Karpas-422 (cell line): ENCODE results near the gene EEIG1. TPM values are rescaled to one million over a fixed set of nuclear protein-coding genes. Genes with fewer than 3 reads are reported as not detected.

ENCODE experiments used
- DNase-seq: peaks from one replicate; pipeline ENCODE4 v3.0.0-alpha.2; 2015
- H2AFZ ChIP-seq: fragments of 200-600 bp; sonication (generic); 2 replicates; pipeline ENCODE4 v1.6.1; 2014; ENCODE audit warnings: antibody characterized with exemption, low read length, mixed read lengths
- H3K27ac ChIP-seq: fragments of 200-600 bp; sonication (generic); 2 replicates; pipeline ENCODE4 v1.5.1; 2014; ENCODE audit warnings: mild to moderate bottlenecking, low read length, moderate library complexity
- H3K27me3 ChIP-seq: fragments of 200-600 bp; sonication (generic); 2 replicates; pipeline ENCODE4 v1.6.1; 2014; ENCODE audit warnings: low read length, mixed read lengths
- H3K36me3 ChIP-seq: fragments of 200-600 bp; sonication (generic); 2 replicates; pipeline ENCODE4 v1.6.1; 2014; ENCODE audit warnings: low read length, mixed read lengths; ENCODE audit not compliant: insufficient read depth
- H3K4me1 ChIP-seq: fragments of 200-600 bp; sonication (generic); 2 replicates; pipeline ENCODE4 v1.6.1; 2014; ENCODE audit warnings: mild to moderate bottlenecking, low read length, mixed read lengths
- H3K4me2 ChIP-seq: fragments of 200-600 bp; sonication (generic); 2 replicates; pipeline ENCODE4 v1.6.1; 2014; ENCODE audit warnings: low read length, low read depth, mild to moderate bottlenecking; ENCODE audit not compliant: poor library complexity, severe bottlenecking
- H3K4me3 ChIP-seq: fragments of 200-600 bp; sonication (generic); 2 replicates; pipeline ENCODE4 v1.5.1; 2014; ENCODE audit warnings: mild to moderate bottlenecking, antibody characterized with exemption, low read length, mixed read lengths
- H3K79me2 ChIP-seq: fragments of 200-600 bp; sonication (generic); 2 replicates; pipeline ENCODE4 v1.6.1; 2014; ENCODE audit warnings: mild to moderate bottlenecking, low read length, mixed read lengths
- H3K9ac ChIP-seq: fragments of 200-600 bp; sonication (generic); 2 replicates; pipeline ENCODE4 v1.6.0; 2014; ENCODE audit warnings: low read length
- H3K9me2 ChIP-seq: fragments of 200-600 bp; sonication (generic), shearing (Covaris generic); replicated peaks from 2 replicates; pipeline ENCODE4 v1.6.0; 2014; ENCODE audit warnings: mild to moderate bottlenecking, low read length, moderate library complexity; ENCODE audit not compliant: insufficient read depth
- H3K9me3 ChIP-seq: fragments of 300-700, 200-600 bp; sonication (generic); 2 replicates; pipeline ENCODE4 v1.6.1; 2014; ENCODE audit warnings: low read length, mixed read lengths
- H4K20me1 ChIP-seq: fragments of 200-600 bp; sonication (generic); 2 replicates; pipeline ENCODE4 v1.6.1; 2014; ENCODE audit warnings: mild to moderate bottlenecking, antibody characterized with exemption, low read length, low read depth; ENCODE audit not compliant: insufficient read depth
- total RNA-seq: library from RNA; depleted of rRNA; stranded (reverse); fragments of >200 nt; shearing (Covaris generic); gene quantifications from 2 replicates; pipeline ENCODE4 v1.2.3, GENCODE V29; 2014; ENCODE audit warnings: low replicate concordance

The EEIG1 gene
- total RNA-seq, 1 experiment from 2014 or later = 6.9 TPM

GRCh38 chr9:127961613-127962155 is 19.1 kb downstream of the EEIG1 start:
- H2AFZ ChIP-seq = no peak overlapping the region
- H4K20me1 ChIP-seq = peaks cover 49% of the 10 kb centered on the region
- H3K9ac ChIP-seq = no peak overlapping the region
- H3K4me1 ChIP-seq = peaks cover 34% of the 10 kb centered on the region
- H3K27me3 ChIP-seq = no peaks in the 10 kb centered on the region
- H3K4me3 ChIP-seq = no peak overlapping the region
- no peaks in the 10 kb centered on the region for H3K36me3 ChIP-seq
- H3K4me2 ChIP-seq = no peak overlapping the region
- DNase-seq = no peak
- H3K79me2 ChIP-seq = no peaks in the 10 kb centered on the region
- no peaks in the 10 kb centered on the region for H3K9me2 ChIP-seq
- no peaks in the 10 kb centered on the region for H3K9me3 ChIP-seq
- H3K27ac ChIP-seq = no peak overlapping the region

GRCh38 chr9:127961155-127961490 is 19.7 kb downstream of the EEIG1 start:
- Histone ChIP-seq H3K4me3 (no peak overlapping the region), H3K79me2 (no peaks in the 10 kb centered on the region), H3K9ac (no peak overlapping the region), H3K9me2 (no peaks in the 10 kb centered on the region), H3K4me1 (peaks cover 29% of the 10 kb centered on the region), H4K20me1 (peaks cover 46% of the 10 kb centered on the region), H3K27ac (no peak overlapping the region), H3K4me2 (no peak overlapping the region), H3K27me3 (no peaks in the 10 kb centered on the region), H3K36me3 (no peaks in the 10 kb centered on the region), H3K9me3 (no peaks in the 10 kb centered on the region), H2AFZ (no peak overlapping the region)
- DNase-seq = no peak

- Histone ChIP-seq H4K20me1 (peaks cover 46% of the 10 kb centered on the region), H3K4me2 (no peak overlapping the region), H3K9ac (no peak overlapping the region), H3K27ac (no peak overlapping the region), H3K9me3 (no peaks in the 10 kb centered on the region), H3K36me3 (no peaks in the 10 kb centered on the region), H3K27me3 (no peaks in the 10 kb centered on the region), H3K9me2 (no peaks in the 10 kb centered on the region), H3K79me2 (no peaks in the 10 kb centered on the region), H3K4me3 (no peak overlapping the region), H2AFZ (no peak overlapping the region), H3K4me1 (peaks cover 25% of the 10 kb centered on the region)
- DNase-seq = no peak
Observed at GRCh38 chr9:127960410-127961154, 20.2 kb downstream of the EEIG1 start.

GRCh38 chr9:127959841-127960409 is 20.9 kb downstream of the EEIG1 start:
- no peak overlapping the region for H3K4me2 ChIP-seq
- no peaks in the 10 kb centered on the region for H3K79me2 ChIP-seq
- H3K9ac ChIP-seq = no peak overlapping the region
- H3K4me1 ChIP-seq = peaks cover 20% of the 10 kb centered on the region
- H4K20me1 ChIP-seq = peaks cover 49% of the 10 kb centered on the region
- H3K36me3 ChIP-seq = no peaks in the 10 kb centered on the region
- no peaks in the 10 kb centered on the region for H3K9me3 ChIP-seq
- no peak overlapping the region for H2AFZ ChIP-seq
- no peak for DNase-seq
- no peak overlapping the region for H3K27ac ChIP-seq
- H3K4me3 ChIP-seq = no peak overlapping the region
- no peaks in the 10 kb centered on the region for H3K9me2 ChIP-seq
- H3K27me3 ChIP-seq = no peaks in the 10 kb centered on the region

- DNase-seq = no peak
- Histone ChIP-seq H3K27ac (no peak overlapping the region), H3K79me2 (no peaks in the 10 kb centered on the region), H4K20me1 (peaks cover 52% of the 10 kb centered on the region), H3K27me3 (no peaks in the 10 kb centered on the region), H3K4me2 (no peak overlapping the region), H3K36me3 (no peaks in the 10 kb centered on the region), H3K9ac (no peak overlapping the region), H2AFZ (no peak overlapping the region), H3K9me2 (no peaks in the 10 kb centered on the region), H3K9me3 (no peaks in the 10 kb centered on the region), H3K4me3 (no peak overlapping the region), H3K4me1 (peaks cover 20% of the 10 kb centered on the region)
Observed at GRCh38 chr9:127959398-127959797, 21.4 kb downstream of the EEIG1 start.

- H3K4me2 ChIP-seq = no peak overlapping the region
- H3K4me1 ChIP-seq = peaks cover 13% of the 10 kb centered on the region
- no peaks in the 10 kb centered on the region for H3K36me3 ChIP-seq
- no peaks in the 10 kb centered on the region for H3K9me3 ChIP-seq
- H3K9ac ChIP-seq = no peak overlapping the region
- no peak overlapping the region for H2AFZ ChIP-seq
- H3K9me2 ChIP-seq = no peaks in the 10 kb centered on the region
- H4K20me1 ChIP-seq = peaks cover 48% of the 10 kb centered on the region
- H3K27me3 ChIP-seq = no peaks in the 10 kb centered on the region
- H3K27ac ChIP-seq = no peak overlapping the region
- H3K79me2 ChIP-seq = no peaks in the 10 kb centered on the region
- no peak for DNase-seq
- no peak overlapping the region for H3K4me3 ChIP-seq
Observed at GRCh38 chr9:127958728-127959127, 22.1 kb downstream of the EEIG1 start.

- H3K4me2 ChIP-seq = no peak overlapping the region
- H3K9me3 ChIP-seq = no peaks in the 10 kb centered on the region
- H3K9ac ChIP-seq = no peak overlapping the region
- H2AFZ ChIP-seq = no peak overlapping the region
- H3K27ac ChIP-seq = no peak overlapping the region
- H3K79me2 ChIP-seq = no peaks in the 10 kb centered on the region
- DNase-seq = peak; percentile 83
- peaks cover 18% of the 10 kb centered on the region for H4K20me1 ChIP-seq
- no peaks in the 10 kb centered on the region for H3K36me3 ChIP-seq
- H3K4me1 ChIP-seq = peaks cover 3% of the 10 kb centered on the region
- H3K9me2 ChIP-seq = no peaks in the 10 kb centered on the region
- H3K4me3 ChIP-seq = no peak overlapping the region
- no peaks in the 10 kb centered on the region for H3K27me3 ChIP-seq
Observed at GRCh38 chr9:127955294-127956015, 25.3 kb downstream of the EEIG1 start.

- Histone ChIP-seq H3K9me2 (no peaks in the 10 kb centered on the region), H3K79me2 (no peaks in the 10 kb centered on the region), H4K20me1 (peaks cover 18% of the 10 kb centered on the region), H3K4me2 (no peak overlapping the region), H3K9me3 (no peaks in the 10 kb centered on the region), H2AFZ (no peak overlapping the region), H3K9ac (no peak overlapping the region), H3K36me3 (no peaks in the 10 kb centered on the region), H3K4me1 (peaks cover 3% of the 10 kb centered on the region), H3K27me3 (no peaks in the 10 kb centered on the region), H3K4me3 (no peak overlapping the region), H3K27ac (no peak overlapping the region)
- no peak for DNase-seq
Observed at GRCh38 chr9:127954831-127955293, 25.9 kb downstream of the EEIG1 start.
